BLaER1 treated with 17β-estradiol and CSF1 and Interleukin-3, amounts not matched to agents 10 nM and 100 nM (cell line): ENCODE data around the gene CYTH4.

Experiments
- H3K27ac ChIP-seq, 11 experiments: shearing (Covaris generic); formaldehyde crosslinking; 2 replicates each; pipeline ENCODE4 v1.8.1; 2022
- H3K27me3 ChIP-seq, 11 experiments: shearing (Covaris generic); formaldehyde crosslinking; 2 replicates each; pipeline ENCODE4 v1.8.1; 2022
- H3K36me3 ChIP-seq, 11 experiments: shearing (Covaris generic); formaldehyde crosslinking; 2 replicates each; pipeline ENCODE4 v1.8.1; 2022
- H3K4me1 ChIP-seq, 10 experiments: shearing (Covaris generic); formaldehyde crosslinking; 2 replicates each; pipeline ENCODE4 v1.8.1; 2022
- H3K4me2 ChIP-seq, 11 experiments: shearing (Covaris generic); formaldehyde crosslinking; 2 replicates each; pipeline ENCODE4 v1.8.1; 2022
- H3K4me3 ChIP-seq, 10 experiments: shearing (Covaris generic); formaldehyde crosslinking; 2 replicates each; pipeline ENCODE4 v1.8.1; 2022
- H3K9ac ChIP-seq, 11 experiments: shearing (Covaris generic); formaldehyde crosslinking; 2 replicates each; pipeline ENCODE4 v1.8.1; 2022
- H3K9me3 ChIP-seq, 11 experiments: shearing (Covaris generic); formaldehyde crosslinking; replicated peaks in 1 of 11; 2 replicates each; pipeline ENCODE4 v1.8.1; 2022
- H4K20me1 ChIP-seq, 11 experiments: shearing (Covaris generic); formaldehyde crosslinking; 2 replicates each; pipeline ENCODE4 v1.8.1; 2022
- Cebpa-rat ChIP-seq, 11 experiments: shearing (Covaris generic); IDR thresholded peaks; 2 replicates each; pipeline ENCODE4 v1.8.1; 2022

The CYTH4 gene

DNA sequence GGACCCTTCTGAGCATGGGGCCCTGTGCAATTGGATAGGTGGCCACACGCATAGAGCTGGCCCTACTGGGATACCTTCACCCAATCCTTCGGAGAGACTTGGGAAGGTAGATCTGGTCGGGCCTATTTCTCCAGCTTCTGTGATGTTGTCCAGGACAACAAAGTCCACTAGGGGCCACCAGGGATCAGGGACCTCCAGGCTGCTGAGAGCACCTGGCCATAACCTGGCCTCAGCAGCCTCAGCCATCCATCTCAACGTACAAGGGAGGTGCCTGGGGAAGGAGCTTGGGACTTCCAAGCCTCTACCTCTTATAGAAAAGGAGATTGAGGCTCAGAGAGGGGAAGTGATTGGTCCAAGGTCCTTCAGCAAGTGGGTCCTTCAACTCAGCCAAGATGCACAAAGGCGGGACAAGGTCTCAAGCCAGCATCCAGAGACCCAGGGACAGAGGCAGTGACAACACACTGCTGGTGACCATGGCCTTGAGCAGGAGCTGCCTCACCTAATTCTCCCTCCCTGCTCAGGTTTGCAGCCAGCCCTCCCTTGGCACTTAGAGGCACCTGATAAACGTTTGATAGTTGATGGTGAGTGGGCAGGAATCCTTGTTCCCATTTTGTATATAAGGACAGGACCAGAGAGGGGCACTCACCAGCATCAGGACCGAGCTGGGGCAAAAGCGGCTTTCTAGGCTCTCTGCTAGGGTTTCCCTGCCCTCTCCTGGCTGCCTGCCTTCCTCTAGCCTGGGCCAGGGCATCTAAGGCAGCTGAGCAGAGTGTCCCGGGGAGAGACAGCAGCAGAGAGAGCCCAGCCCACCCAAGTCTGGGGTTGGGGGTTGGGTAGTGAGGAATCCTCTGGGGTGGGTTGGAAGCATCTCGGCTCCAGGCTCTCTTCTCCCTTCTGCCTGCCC is 42.7 kb upstream of the CYTH4 start:
- Histone ChIP-seq H3K9me3 (no peaks in the 10 kb centered on the region), H4K20me1 (peaks cover 68 to 77% (median 74%) of the 10 kb centered on the region in 11 experiments), H3K9ac (peak overlapping the region; percentile 46 to 92 (median 85); a peak in 19 of 22 replicates), H3K27ac (peak overlapping the region in 8 of 11 experiments; percentile 15 to 94 (median 83); a peak in 12 of 22 replicates), H3K27me3 (no peaks in the 10 kb centered on the region), H3K4me3 (peak overlapping the region in 4 of 10 experiments; percentile 38 to 98 (median 86); a peak in 5 of 20 replicates), H3K36me3 (peaks cover 58 to 73% (median 70%) of the 10 kb centered on the region in 11 experiments), H3K4me2 (peak overlapping the region; percentile 91 to 100 (median 99)), H3K4me1 (peaks cover 80 to 98% (median 91%) of the 10 kb centered on the region in 10 experiments)
- TF ChIP-seq Cebpa-rat (IDR thresholded peaks at IDR 0.05), result no peak

GRCh38 chr22:37240240-37240940 is 41.9 kb upstream of the CYTH4 start:
- H3K27ac ChIP-seq, result peak overlapping the region in 10 of 11 experiments; percentile 78 to 94 (median 86); a peak in 17 of 22 replicates
- H3K4me2 ChIP-seq, result peak overlapping the region; percentile 91 to 100 (median 99)
- peaks cover 80 to 98% (median 91%) of the 10 kb centered on the region in 10 experiments for H3K4me1 ChIP-seq
- H3K27me3 ChIP-seq, result no peaks in the 10 kb centered on the region
- no peak for TF ChIP-seq Cebpa-rat (IDR thresholded peaks at IDR 0.05)
- H3K9ac ChIP-seq, result peak overlapping the region; percentile 70 to 92 (median 86); a peak in 19 of 22 replicates
- no peaks in the 10 kb centered on the region for H3K9me3 ChIP-seq
- H4K20me1 ChIP-seq, result peaks cover 60 to 69% (median 66%) of the 10 kb centered on the region in 11 experiments; a peak in 21 of 22 replicates
- peak overlapping the region in 8 of 10 experiments; percentile 80 to 99 (median 90); a peak in 13 of 20 replicates for H3K4me3 ChIP-seq
- H3K36me3 ChIP-seq, result peaks cover 51 to 65% (median 62%) of the 10 kb centered on the region in 11 experiments

- Histone ChIP-seq H3K4me2 (peak overlapping the region; percentile 91 to 100 (median 99)), H3K36me3 (peaks cover 45 to 60% (median 56%) of the 10 kb centered on the region in 11 experiments), H3K27ac (peak overlapping the region in 10 of 11 experiments; percentile 78 to 94 (median 86); a peak in 18 of 22 replicates), H3K9ac (peak overlapping the region; percentile 70 to 92 (median 86); a peak in 21 of 22 replicates), H3K9me3 (no peaks in the 10 kb centered on the region), H3K4me3 (peak overlapping the region; percentile 66 to 99 (median 87); a peak in 19 of 20 replicates), H3K4me1 (peaks cover 80 to 98% (median 91%) of the 10 kb centered on the region in 10 experiments), H4K20me1 (peaks cover 54 to 64% (median 61%) of the 10 kb centered on the region in 11 experiments; a peak in 21 of 22 replicates), H3K27me3 (no peaks in the 10 kb centered on the region)
- TF ChIP-seq Cebpa-rat (IDR thresholded peaks at IDR 0.05), result no peak
Observed at GRCh38 chr22:37240941-37241320, 41.4 kb upstream of the CYTH4 start.

GRCh38 chr22:37241351-37242142 is 40.8 kb upstream of the CYTH4 start:
- peaks cover 48 to 57% (median 55%) of the 10 kb centered on the region in 11 experiments; a peak in 21 of 22 replicates for H4K20me1 ChIP-seq
- peaks cover 39 to 53% (median 50%) of the 10 kb centered on the region in 11 experiments for H3K36me3 ChIP-seq
- H3K9me3 ChIP-seq, result no peaks in the 10 kb centered on the region
- peaks cover 75 to 95% (median 87%) of the 10 kb centered on the region in 10 experiments for H3K4me1 ChIP-seq
- peak overlapping the region; percentile 70 to 92 (median 86) for H3K9ac ChIP-seq
- no peak for TF ChIP-seq Cebpa-rat (IDR thresholded peaks at IDR 0.05)
- no peaks in the 10 kb centered on the region for H3K27me3 ChIP-seq
- peak overlapping the region; percentile 91 to 100 (median 99) for H3K4me2 ChIP-seq
- H3K4me3 ChIP-seq, result peak overlapping the region; percentile 66 to 99 (median 87)
- H3K27ac ChIP-seq, result peak overlapping the region; percentile 25 to 94 (median 86); a peak in 21 of 22 replicates

- Histone ChIP-seq H3K27me3 (no peaks in the 10 kb centered on the region), H3K9me3 (no peaks in the 10 kb centered on the region), H3K4me1 (peaks cover 68 to 87% (median 79%) of the 10 kb centered on the region in 10 experiments), H3K4me2 (peak overlapping the region; percentile 91 to 100 (median 99)), H3K4me3 (peak overlapping the region; percentile 66 to 99 (median 87)), H3K9ac (peak overlapping the region; percentile 82 to 92 (median 86)), H3K36me3 (peaks cover 35 to 47% (median 45%) of the 10 kb centered on the region in 11 experiments), H3K27ac (peak overlapping the region; percentile 63 to 94 (median 86)), H4K20me1 (peaks cover 42 to 49% (median 48%) of the 10 kb centered on the region in 11 experiments; a peak in 21 of 22 replicates)
- no peak for TF ChIP-seq Cebpa-rat (IDR thresholded peaks at IDR 0.05)
Observed at GRCh38 chr22:37242395-37242918, 39.9 kb upstream of the CYTH4 start.

- peaks cover 24 to 36% (median 34%) of the 10 kb centered on the region in 11 experiments for H3K36me3 ChIP-seq
- no peaks in the 10 kb centered on the region for H3K9me3 ChIP-seq
- H4K20me1 ChIP-seq, result peaks cover 31 to 38% (median 37%) of the 10 kb centered on the region in 11 experiments; a peak in 21 of 22 replicates
- peak overlapping the region; percentile 82 to 92 (median 86) for H3K9ac ChIP-seq
- peak overlapping the region; percentile 91 to 100 (median 99) for H3K4me2 ChIP-seq
- peaks cover 57 to 76% (median 69%) of the 10 kb centered on the region in 10 experiments for H3K4me1 ChIP-seq
- peak overlapping the region; percentile 66 to 99 (median 87) for H3K4me3 ChIP-seq
- no peaks in the 10 kb centered on the region for H3K27me3 ChIP-seq
- peak overlapping the region; percentile 63 to 94 (median 86) for H3K27ac ChIP-seq
- TF ChIP-seq Cebpa-rat (IDR thresholded peaks at IDR 0.05), result no peak
Observed at GRCh38 chr22:37243402-37244113, 38.8 kb upstream of the CYTH4 start.
